Breast epithelium (tissue), 3 donors: ENCODE measurements around the gene TMEM242.

Source experiments
- CTCF ChIP-seq, 3 donors: fragments of 450-650 bp; IDR thresholded peaks; one replicate each; pipeline ENCODE4 v1.5.1; 2016 to 2017; ENCODE audit warnings: antibody characterized with exemption in 3 of 3, mild to moderate bottlenecking in 3 of 3, moderate library complexity in 3 of 3
- POLR2A ChIP-seq: fragments of 450-650 bp; IDR thresholded peaks from one replicate; pipeline ENCODE4 v1.6.1; 2016; ENCODE audit warnings: antibody characterized with exemption, mild to moderate bottlenecking, moderate library complexity

DNA sequence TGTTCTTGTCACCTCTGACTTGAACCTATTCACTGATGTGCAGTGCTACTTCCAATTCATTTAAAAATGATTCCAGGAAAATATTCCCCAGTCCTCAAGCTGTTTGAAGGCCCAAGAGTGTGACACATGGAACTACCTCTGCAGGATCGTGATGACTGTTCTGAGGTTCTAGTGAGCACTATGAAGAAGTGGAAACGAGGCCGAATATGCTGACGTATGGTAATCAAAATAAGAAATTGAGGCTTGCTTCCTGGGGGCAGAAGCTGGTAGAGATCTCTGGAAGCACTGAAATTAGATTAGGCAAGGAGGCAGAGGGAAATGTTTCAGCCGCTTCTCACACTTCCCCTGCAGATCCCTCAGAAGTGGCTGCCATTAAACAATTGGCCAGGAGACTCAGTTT, 15.7 kb downstream of the TMEM242 start:
- no peak for TF ChIP-seq CTCF (IDR thresholded peaks at IDR 0.05)
- TF ChIP-seq POLR2A = no peak
